G401 (cell line): Measurements from ENCODE around the gene FAM83B. TPM values are rescaled to one million over a fixed set of nuclear protein-coding genes. Genes with fewer than 3 reads are reported as not detected.
"Not testable (repeated sequence)": the region's sequence is repeated elsewhere in the genome, so short reads cannot be mapped to it uniquely, and the experiment has no call there.

Source experiments
- DNase-seq: peaks from one replicate; pipeline ENCODE4 v3.0.0-alpha.2; 2015; ENCODE audit warnings: low spot score
- in situ Hi-C: cut with HindIII; loops from 2 replicates; pipeline ENCODE4 v1.10.0; 2016; ENCODE audit warnings: low sequenced_read_pairs, mixed read lengths
- total RNA-seq: library from RNA; depleted of rRNA; stranded (reverse); fragments of >200 nt; shearing (Covaris generic); gene quantifications from 2 replicates; pipeline ENCODE4 v1.2.3, GENCODE V29; 2014

FAM83B gene
- total RNA-seq, 1 experiment from 2014 or later = not detected

- no peak for DNase-seq
- in situ Hi-C loops = no loop called here
These were observed 111.9 kb downstream of the FAM83B start for GRCh38 chr6:54958446-54958845.

GRCh38 chr6:54959820-54960219, 113.2 kb downstream of the FAM83B start:
- in situ Hi-C loops = no loop called here
- DNase-seq = no peak

- DNase-seq, in situ Hi-C loops: not testable (repeated sequence)
These were observed 114.8 kb downstream of the FAM83B start for GRCh38 chr6:54961372-54961771.

GRCh38 chr6:54970337-54970736, 123.8 kb downstream of the FAM83B start:
- in situ Hi-C loops = no loop called here
- no peak for DNase-seq

- no peak for DNase-seq
- in situ Hi-C loops = no loop called here
These were observed 125.3 kb downstream of the FAM83B start for GRCh38 chr6:54971825-54972224.

GRCh38 chr6:54979161-54979560, 132.6 kb downstream of the FAM83B start:
- DNase-seq, in situ Hi-C loops: not testable (repeated sequence)

- DNase-seq = no peak
- in situ Hi-C loops = no loop called here
These were observed 134.1 kb downstream of the FAM83B start for GRCh38 chr6:54980511-54981275.

GRCh38 chr6:54981276-54981609, 134.7 kb downstream of the FAM83B start:
- in situ Hi-C loops = no loop called here
- DNase-seq = no peak

GRCh38 chr6:54981647-54982046, 135.1 kb downstream of the FAM83B start:
- no peak for DNase-seq
- in situ Hi-C loops = no loop called here

- in situ Hi-C loops = no loop called here
- no peak for DNase-seq
These were observed 141.2 kb downstream of the FAM83B start for GRCh38 chr6:54987633-54988290.

GRCh38 chr6:54988576-54988975, 142.0 kb downstream of the FAM83B start:
- in situ Hi-C loops = no loop called here
- no peak for DNase-seq

- no peak for DNase-seq
- in situ Hi-C loops = no loop called here
These were observed 143.4 kb downstream of the FAM83B start for GRCh38 chr6:54990001-54990400.
